HK-2 (cell line): ENCODE measurements around the gene CNTN5.

Experiments used
- DNase-seq: peaks from one replicate; pipeline ENCODE4 v3.0.0-alpha.2; 2018; ENCODE audit not compliant: unreplicated experiment

CNTN5 gene

GRCh38 chr11:99383648-99384245, 363.0 kb downstream of the CNTN5 start:
- DNase-seq, result no peak

GRCh38 chr11:99391245-99391644, 370.5 kb downstream of the CNTN5 start:
- no peak for DNase-seq

GRCh38 chr11:99406345-99406744, 385.6 kb downstream of the CNTN5 start:
- DNase-seq, result no peak

- DNase-seq, result no peak
These were observed 389.9 kb downstream of the CNTN5 start for GRCh38 chr11:99410636-99411035.

GRCh38 chr11:99418927-99419720, 398.4 kb downstream of the CNTN5 start:
- DNase-seq, result no peak

GRCh38 chr11:99419991-99420390, 399.2 kb downstream of the CNTN5 start:
- no peak for DNase-seq

- no peak for DNase-seq
These were observed 402.1 kb downstream of the CNTN5 start for GRCh38 chr11:99422581-99423427.

GRCh38 chr11:99423428-99423983, 402.8 kb downstream of the CNTN5 start:
- no peak for DNase-seq

GRCh38 chr11:99424313-99425084, 403.8 kb downstream of the CNTN5 start:
- no peak for DNase-seq

GRCh38 chr11:99425596-99425995, 404.8 kb downstream of the CNTN5 start:
- no peak for DNase-seq

GRCh38 chr11:99432677-99433076, 411.9 kb downstream of the CNTN5 start:
- no peak for DNase-seq

GRCh38 chr11:99443276-99443675, 422.5 kb downstream of the CNTN5 start:
- no peak for DNase-seq

GRCh38 chr11:99446400-99446799, 425.7 kb downstream of the CNTN5 start:
- no peak for DNase-seq

- DNase-seq, result no peak
These were observed 428.6 kb downstream of the CNTN5 start for GRCh38 chr11:99449345-99449744.

GRCh38 chr11:99452075-99452474, 431.3 kb downstream of the CNTN5 start:
- no peak for DNase-seq

GRCh38 chr11:99461913-99462312, 441.2 kb downstream of the CNTN5 start:
- no peak for DNase-seq

GRCh38 chr11:99464985-99465384, 444.2 kb downstream of the CNTN5 start:
- DNase-seq, result no peak

GRCh38 chr11:99489581-99489980, 468.8 kb downstream of the CNTN5 start:
- no peak for DNase-seq

- no peak for DNase-seq
These were observed 473.3 kb downstream of the CNTN5 start for GRCh38 chr11:99494065-99494464.

- DNase-seq, result no peak
These were observed 480.9 kb downstream of the CNTN5 start for GRCh38 chr11:99501655-99502054.

GRCh38 chr11:99505316-99505715, 484.6 kb downstream of the CNTN5 start:
- DNase-seq, result no peak

GRCh38 chr11:99505831-99506230, 485.1 kb downstream of the CNTN5 start:
- no peak for DNase-seq
